Measurements from ENCODE around the gene ZIC4.

The ZIC4 gene

DNA sequence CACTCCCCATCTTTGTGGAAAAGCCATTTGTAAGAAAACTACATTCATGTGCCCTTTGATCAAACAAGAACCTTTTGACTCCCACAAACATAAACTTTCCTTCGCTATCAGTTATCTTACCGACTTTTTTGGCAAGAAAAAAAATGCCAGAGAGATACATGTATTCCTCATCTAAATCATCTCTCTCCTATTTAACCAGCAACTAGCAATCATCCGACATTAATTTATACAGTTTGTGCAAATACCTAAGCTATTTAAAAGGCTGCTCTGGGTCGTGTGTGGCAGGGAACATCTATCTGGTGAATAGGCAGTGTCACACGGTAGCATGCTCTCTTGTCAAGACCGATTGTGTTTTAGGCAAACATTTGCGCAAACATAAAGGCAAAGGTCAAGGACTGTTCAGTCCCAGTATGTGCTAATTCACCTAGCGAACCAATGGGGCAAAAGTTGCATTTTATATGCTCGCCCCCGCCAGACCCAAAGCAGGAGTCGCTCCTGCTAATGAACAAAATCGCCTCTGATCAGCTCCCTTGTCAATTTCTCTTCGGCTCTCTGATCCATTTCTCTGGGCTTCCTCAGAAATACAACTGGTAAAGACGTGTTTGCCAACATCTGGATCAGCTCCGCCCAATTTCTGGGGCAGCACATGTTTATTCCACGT, 37.7 kb downstream of the ZIC4 start:
- no peak for DNase-seq

GRCh38 chr3:147368151-147368550, 38.2 kb downstream of the ZIC4 start:
- DNase-seq = no peak

DNA sequence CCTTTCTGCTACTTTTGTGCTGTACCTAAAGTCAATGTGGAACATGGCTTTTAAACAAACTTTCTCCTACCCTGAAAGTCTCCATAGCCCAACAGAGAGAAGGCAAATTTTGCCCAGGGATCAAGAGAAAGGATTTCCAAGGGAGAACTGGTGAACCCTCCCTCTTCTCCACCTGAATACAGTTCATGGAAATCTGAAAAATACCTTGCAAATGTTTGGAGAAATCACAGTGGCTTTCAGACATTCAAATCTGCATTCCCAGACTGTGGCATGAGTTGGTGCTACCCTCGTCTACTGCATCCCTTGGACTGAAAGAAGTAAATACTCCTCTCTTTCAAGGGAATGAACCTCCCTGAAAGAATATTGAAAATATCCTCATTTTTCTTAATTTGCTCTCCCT, 38.7 kb downstream of the ZIC4 start:
- DNase-seq = no peak

DNA sequence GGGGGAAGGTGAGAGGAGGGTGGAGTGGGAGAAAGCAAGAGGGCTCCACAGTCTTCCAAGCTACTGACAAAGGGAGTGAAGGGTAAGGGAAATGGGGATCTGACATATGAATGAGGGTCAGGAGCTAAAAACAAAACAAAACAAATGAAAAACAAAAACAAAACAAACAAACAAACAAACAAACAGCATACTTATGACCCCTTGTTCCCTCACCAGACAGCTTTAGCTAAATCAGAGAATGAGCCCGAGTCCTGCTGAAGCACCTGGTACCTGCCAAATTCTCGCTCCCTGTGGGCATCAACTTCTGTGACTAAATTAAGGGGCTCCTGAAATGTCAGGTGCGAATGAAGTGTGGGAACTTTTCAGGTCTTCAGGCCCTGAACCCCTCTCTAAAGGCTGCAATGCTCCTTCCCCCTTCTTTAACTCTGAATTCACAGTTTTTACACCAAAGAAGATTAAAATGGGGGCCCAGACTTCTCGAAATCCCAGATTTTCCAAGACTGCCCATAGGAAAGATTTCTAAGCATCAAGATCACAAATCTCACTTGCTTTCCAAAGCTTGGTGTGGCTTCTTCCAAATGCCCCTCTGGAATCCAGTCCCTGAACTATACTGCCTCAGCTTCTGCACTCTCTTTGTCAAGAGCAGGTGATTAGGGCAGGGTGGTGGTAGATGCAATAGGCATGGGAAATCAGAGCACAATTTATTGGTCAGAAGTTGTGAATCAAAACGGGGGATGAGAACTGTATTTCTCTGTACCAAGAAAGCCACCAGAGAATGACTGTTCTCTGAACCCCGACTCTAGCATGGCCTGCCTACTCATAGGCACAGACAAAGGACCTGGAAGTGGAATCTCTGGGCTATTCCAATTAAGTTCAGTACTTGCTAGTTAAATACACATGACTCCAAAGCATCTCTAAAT, 40.9 kb downstream of the ZIC4 start:
- DNase-seq = no peak

DNA sequence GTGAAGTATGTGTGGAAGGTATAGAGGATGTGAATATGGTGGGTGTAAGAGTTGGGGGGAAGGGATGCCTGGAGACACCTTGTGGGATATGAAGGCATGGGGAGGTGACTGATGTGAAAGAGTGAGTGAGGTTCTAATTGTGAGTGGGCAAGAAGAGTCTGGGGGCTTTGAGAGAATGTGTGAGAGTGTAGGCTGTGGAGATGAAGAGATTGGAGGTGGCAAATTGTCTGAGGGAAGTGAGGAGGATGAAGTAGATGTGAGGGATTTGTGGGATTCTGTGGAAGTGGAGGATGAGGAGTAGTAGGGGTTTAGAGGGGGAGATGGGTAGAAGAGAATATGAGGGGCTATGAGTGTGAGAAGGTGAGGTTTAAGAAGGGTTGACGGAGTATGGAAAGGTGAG, 41.6 kb downstream of the ZIC4 start:
- DNase-seq = no peak

- DNase-seq = no peak
Measured at GRCh38 chr3:147361454-147362420, 44.6 kb downstream of the ZIC4 start.

DNA sequence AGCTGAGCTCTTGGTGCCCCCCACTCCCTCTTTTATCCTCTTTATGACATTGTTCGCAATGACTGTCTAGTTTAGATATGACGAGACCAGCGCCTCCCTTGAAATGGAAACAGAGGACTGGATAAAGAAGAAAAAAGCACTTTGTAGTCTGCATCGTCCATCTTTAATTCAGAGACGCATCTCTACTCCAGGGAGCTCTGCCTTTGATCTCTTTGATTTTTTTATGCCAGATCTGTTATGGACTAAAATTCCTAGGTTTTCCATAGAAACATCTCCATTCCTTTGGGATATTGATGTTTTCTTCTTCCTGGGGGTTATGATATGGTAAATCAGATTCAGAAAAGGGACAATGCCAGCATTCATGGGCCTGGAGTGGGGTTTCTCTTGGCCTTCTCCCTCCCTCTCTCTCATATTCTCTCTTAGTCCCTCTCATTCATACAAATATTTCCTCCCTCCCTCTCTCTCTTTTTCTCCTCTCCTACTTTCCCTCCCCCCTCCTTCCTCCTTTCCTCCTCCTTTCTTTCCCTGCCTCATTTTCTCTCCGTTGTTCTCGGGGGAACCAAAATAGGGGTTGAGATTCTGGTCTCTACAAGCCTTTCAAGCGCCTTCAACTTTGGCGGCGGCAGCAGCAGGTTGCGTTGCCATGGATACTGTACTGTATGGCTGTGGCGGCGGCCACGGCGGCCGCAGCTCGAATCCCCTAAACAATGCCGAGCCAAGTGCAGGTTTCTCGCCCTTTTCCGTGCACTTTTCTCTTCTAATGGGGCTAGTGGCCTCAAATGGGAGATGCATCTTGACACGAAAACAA, 45.5 kb downstream of the ZIC4 start:
- DNase-seq = no peak

- no peak for DNase-seq
Measured at GRCh38 chr3:147360051-147360439, 46.3 kb downstream of the ZIC4 start.

GRCh38 chr3:147359177-147360050, 46.9 kb downstream of the ZIC4 start:
- no peak for DNase-seq

DNA sequence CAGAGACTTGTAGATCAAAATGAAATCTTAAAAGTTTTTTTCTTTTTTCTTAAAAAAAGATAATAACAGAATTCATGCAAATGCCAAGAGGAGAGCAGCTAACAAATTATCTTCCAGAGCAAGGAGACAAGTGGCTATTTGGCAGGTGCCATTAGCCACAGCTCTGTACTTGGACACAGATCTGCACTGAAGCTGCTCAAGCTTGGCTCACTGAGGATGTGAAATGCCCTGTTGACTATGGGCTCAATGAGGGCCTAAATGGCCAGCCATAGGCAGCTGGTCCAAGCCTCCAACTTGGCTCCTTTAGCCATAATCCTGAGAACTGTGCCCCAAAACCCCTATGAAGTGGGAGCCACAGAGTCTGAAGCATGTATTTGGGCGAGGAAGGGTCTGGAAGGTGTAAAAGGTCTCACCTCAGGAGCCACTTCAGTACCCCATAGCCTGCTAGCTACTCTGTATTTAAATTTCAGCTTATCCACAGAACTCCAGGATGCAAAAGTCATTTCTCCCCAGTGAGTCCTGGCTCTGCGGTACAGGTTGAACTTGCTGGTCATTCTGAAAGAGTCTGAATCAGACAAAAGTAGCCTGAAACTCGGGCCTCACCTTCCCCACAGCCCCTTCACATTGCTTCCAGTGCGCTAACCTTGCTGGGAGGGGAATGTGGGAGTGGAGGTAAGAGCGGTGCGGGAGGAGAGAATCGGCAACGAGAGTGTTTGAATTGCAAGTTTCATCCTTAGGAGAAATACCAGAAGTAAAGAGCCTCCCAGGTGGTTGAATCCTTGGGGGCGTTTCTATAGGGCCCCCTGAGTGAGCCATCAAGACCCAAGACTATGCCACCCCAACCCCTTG, 48.0 kb downstream of the ZIC4 start:
- no peak for DNase-seq

DNA sequence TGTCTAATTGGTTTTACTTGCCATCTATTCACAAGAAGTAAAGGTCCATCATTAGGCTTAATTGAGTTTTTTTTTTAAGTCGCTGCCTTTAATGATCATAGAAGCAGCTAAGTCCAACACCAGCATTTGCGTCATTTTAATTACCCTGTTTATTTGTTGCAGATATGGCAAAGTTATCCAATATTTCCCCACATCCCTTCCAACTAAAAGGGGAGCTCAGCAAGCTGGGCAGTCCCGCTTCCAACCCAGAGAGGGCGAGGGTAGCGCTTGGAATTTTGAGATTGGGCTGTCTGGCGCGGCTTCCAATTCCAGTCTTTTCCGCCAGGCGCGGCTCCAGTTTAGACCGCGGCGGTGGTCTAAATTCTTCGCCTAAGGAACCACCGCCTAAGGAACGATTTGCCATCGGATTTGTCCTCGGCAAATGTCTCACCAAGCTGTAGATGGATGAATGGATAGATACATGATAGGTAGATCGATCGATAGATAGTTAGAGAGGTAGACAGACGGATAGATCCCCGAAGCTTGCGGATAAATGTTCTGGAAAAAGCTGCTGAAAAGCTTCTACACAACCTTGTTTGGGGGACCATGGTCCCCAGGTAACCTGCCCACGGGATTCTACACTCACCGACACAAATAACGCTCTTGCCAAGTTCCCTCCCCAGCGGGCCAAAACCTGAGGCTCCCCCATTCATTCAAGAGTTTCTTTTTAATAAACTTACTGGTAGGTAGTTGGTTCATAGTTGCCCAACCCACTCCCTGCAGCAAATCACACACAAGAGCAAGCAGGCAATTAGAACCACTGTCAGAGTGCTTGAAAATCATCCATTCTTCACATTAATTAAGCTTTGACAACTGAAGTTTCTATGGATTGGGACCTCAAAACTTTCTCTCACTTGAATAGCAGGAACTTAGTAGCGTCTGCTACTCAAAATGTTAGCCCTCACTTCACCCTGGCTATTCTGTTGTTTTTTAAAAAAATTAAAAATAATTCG, 49.1 kb downstream of the ZIC4 start:
- no peak for DNase-seq

DNA sequence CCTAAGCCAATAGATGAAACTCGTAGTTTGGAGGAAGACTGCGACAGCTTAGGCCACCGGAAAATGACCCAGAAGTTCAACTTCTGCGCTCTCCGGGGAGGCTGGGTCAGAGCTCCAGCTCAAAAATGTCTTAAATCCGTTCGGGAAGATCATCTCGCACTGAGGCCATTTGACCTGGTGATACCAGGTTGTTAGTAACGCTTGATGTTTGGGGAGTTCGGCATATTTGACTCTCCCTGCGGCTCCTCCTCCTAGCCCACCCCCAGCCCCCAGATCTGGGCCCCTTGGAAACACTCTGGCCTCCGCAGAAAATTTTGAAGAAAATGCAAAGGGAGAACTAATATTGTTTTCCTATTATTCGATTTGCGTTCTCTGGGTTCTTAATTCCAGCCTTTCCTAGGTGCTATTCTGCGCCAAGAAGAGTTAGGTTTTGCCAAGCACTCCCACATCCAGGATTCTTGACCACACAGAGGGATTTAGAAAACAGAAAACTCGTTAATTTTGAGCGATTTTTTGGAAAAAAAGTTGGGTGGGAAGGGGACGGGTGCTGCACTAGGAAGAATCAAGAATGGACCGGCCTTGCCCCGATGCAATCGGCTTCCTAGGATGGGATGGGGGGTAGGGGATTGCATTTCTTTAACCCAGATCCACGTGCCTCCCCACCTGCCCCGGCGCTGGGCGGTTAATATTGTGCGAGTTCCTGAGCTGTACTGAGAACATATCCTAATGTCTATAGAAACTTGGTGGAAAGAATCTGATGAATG, 50.0 kb downstream of the ZIC4 start:
- no peak for DNase-seq

DNA sequence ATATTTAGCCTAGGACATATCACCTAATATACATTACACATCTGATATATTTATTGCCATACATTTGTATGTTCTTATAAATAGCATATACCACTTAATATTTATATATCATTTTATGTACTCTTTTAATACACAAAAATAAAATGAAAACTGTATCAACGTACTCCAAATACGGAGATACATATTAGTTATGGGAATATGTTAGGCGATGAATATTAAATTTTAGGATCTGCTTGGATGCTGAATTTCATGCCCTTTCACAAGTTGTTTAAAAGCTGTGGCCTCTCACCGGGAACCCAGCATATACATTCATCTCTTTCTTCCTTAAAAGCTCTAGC, 50.6 kb downstream of the ZIC4 start:
- no peak for DNase-seq

GRCh38 chr3:147355084-147355752, 51.1 kb downstream of the ZIC4 start:
- no peak for DNase-seq

DNA sequence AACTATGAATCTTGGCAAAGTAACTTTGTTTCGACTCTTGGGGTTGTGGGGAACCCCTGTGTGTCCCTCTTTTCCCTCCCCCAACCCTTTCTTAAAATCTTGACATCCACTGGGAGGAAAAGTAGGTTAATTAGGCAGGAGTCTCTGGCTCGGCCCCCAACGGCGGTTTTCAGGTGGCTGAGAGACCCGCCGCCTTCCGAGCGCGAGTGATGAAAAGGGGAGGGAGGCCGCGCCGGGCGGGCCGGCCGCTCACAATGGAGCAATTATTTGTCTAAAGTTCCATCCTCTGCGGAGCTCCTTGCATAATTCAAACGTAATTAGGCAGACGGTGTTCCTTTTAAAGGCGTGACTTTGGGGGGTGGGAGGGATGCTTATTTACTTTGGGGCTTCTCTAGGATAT, 51.7 kb downstream of the ZIC4 start:
- no peak for DNase-seq

DNA sequence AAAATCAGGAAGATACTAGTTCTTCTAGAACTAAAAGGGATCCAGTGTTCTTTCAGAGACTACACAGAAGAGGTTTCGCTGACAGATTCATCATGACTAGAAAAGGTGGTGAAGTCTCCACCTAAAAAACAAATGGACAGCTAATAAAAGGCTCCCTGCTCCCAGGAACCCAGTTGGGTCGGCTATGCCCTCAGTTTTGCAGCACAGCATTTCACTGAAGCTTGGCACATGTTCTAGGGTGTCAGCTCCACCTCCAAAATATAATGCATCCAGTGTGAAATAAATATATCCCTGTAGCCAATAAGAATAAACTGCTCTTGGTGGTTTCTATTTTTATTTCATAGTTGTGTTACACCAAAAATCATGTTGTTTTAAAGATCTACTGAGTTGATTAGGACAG, 55.0 kb downstream of the ZIC4 start:
- no peak for DNase-seq

DNA sequence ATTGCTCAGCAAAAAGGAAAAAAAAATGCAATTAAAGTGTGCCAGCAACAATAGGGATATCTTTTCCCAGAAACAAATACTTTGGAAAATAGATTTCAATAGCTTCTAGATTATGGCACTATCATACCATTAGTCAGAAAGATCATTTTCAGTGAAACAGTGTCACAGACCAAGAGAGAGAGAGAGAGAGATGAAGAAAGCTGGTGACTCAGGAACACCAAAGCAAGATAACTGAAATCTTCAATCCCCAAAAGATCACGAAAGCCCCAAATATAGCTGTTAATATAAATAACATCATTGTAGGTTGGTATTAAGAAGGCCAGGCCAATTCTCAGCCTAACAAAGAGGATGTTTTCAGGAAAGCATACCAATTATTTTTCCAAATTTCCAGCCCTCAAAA, 57.4 kb downstream of the ZIC4 start:
- no peak for DNase-seq

- DNase-seq = no peak
Measured at GRCh38 chr3:147343926-147344325, 62.4 kb downstream of the ZIC4 start.

All from NCI-H2081 treated with DMSO at 0.1 percent for 48 hours (cell line).